Tibial artery (tissue), 4 donors: ENCODE measurements around the gene OSTF1.

Experiments used
- DNase-seq, 2 donors: peaks; one replicate each; pipeline ENCODE4 v3.0.0-alpha.2; 2019
- H3K27ac ChIP-seq, 2 donors: fragments of 200-600 bp; sonication (generic) in 1 of 2; 1 replicate in 1 of 2; 2 replicates in 1 of 2; pipeline ENCODE4 v1.5.1; 2018 to 2019; ENCODE audit warnings: mild to moderate bottlenecking in 1 of 2
- H3K27me3 ChIP-seq, 2 donors: fragments of 200-600 bp; sonication (generic) in 1 of 2; one replicate each; pipeline versions ENCODE4 v1.5.1 to v1.6.0; 2016 to 2019
- H3K36me3 ChIP-seq, 3 donors: fragments of 200-600 bp; sonication (generic) in 2 of 3; one replicate each; pipeline ENCODE4 v1.5.1; 2016 to 2019; ENCODE audit warnings: mild to moderate bottlenecking in 2 of 3
- H3K4me1 ChIP-seq, 4 donors: fragments of 200-600 bp; sonication (generic) in 2 of 4; 1 replicate in 3 of 4; 2 replicates in 1 of 4; pipeline ENCODE4 v1.5.1; 2016 to 2019
- H3K4me3 ChIP-seq, 2 donors: fragments of 200-600 bp; sonication (generic) in 1 of 2; 1 replicate in 1 of 2; 2 replicates in 1 of 2; pipeline ENCODE4 v1.5.1; 2018 to 2019; ENCODE audit warnings: mild to moderate bottlenecking in 2 of 2
- H3K9me3 ChIP-seq, 3 donors: fragments of 200-600 bp; sonication (generic) in 1 of 3; one replicate each; pipeline ENCODE4 v1.5.1; 2016 to 2019
- CTCF ChIP-seq, 2 experiments: fragments of 200-600 bp in 1 of 2; fragments of 450-650 bp in 1 of 2; IDR thresholded peaks; one replicate each; pipeline ENCODE4 v1.5.1; 2017 to 2019; ENCODE audit warnings: antibody characterized with exemption in 2 of 2, mild to moderate bottlenecking in 1 of 2, moderate library complexity in 1 of 2
- intact Hi-C: fragments of 100-400 bp; cut with DNase I; formaldehyde crosslinking; loops from one replicate; pipeline ENCODE4 v1.15.0; 2023; ENCODE audit warnings: low total_unique reads

The OSTF1 gene

GRCh38 chr9:75090579-75090978 lies 2.3 kb downstream of the OSTF1 start:
- no peak for DNase-seq
- H3K27ac ChIP-seq, result no peak overlapping the region
- peaks cover 0 to 43% (median 23%) of the 10 kb centered on the region in 4 donors for H3K4me1 ChIP-seq
- intact Hi-C loops, result no loop called here
- TF ChIP-seq CTCF (IDR thresholded peaks at IDR 0.05), result no peak
- no peak overlapping the region for H3K4me3 ChIP-seq
- no peaks in the 10 kb centered on the region for H3K36me3 ChIP-seq
- H3K27me3 ChIP-seq, result no peaks in the 10 kb centered on the region
- H3K9me3 ChIP-seq, result no peaks in the 10 kb centered on the region

DNA sequence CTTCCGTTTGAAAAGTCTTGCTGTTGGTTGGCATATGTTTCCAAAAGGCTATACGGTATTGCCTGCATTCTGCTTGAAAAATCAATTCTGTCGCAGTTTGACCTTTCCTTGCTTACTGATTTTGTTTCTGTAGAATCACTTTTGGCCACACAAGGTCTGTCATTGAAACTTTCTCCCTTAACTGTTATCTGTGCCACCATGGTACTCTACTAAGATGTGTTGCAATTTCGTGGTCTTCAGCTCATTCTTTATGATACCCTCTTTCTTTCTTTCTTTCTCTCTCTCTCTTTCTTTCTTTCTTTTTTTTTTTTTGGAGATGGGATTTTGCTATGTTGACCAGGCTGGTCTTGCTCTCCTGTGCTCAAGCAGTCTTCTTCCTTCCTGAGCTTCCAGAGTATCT lies 4.5 kb downstream of the OSTF1 start:
- Histone ChIP-seq H3K9me3 (no peaks in the 10 kb centered on the region), H3K27ac (no peak overlapping the region), H3K27me3 (no peaks in the 10 kb centered on the region), H3K36me3 (no peaks in the 10 kb centered on the region), H3K4me1 (peaks cover 0 to 35% (median 14%) of the 10 kb centered on the region in 4 donors), H3K4me3 (no peak overlapping the region)
- DNase-seq, result no peak
- no peak for TF ChIP-seq CTCF (IDR thresholded peaks at IDR 0.05)
- intact Hi-C loops, result no loop called here

GRCh38 chr9:75096796-75097195 lies 8.5 kb downstream of the OSTF1 start:
- H3K4me3 ChIP-seq, result no peak overlapping the region
- H3K27ac ChIP-seq, result no peak overlapping the region
- intact Hi-C loops, result no loop called here
- no peaks in the 10 kb centered on the region for H3K36me3 ChIP-seq
- TF ChIP-seq CTCF (IDR thresholded peaks at IDR 0.05), result no peak
- no peak for DNase-seq
- H3K4me1 ChIP-seq, result peaks cover 0 to 14% (median 1%) of the 10 kb centered on the region in 4 donors
- H3K9me3 ChIP-seq, result no peaks in the 10 kb centered on the region
- H3K27me3 ChIP-seq, result no peaks in the 10 kb centered on the region

DNA sequence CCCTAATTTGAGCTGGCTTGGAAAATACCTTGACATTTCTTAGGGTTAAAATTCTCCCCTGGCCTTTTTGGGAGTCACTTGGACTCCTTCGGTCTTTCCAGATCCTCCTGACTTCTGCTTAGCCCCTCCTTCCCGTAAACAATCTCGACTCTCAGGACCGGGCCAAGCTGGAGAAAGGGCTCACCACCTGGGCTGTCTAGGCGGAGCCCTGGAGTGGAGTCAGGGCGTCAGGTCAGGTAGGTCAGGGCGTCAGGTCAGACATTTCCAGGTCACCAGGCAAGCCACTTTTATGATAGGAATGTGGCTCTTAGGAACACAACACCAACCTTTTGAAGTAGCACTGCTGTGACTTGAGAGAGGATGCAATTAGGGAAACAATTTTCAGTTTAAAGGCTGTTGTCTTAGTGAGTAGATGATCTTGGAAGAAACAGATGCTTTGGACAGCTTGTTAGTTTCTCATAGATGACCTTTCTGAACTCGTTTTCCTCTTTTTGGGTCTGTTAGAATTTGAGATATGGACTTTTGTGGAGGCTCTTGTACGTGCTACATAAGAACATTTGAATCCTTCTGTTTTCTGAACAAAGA lies 12.8 kb downstream of the OSTF1 start:
- peaks cover 0 to 8% (median 4%) of the 10 kb centered on the region in 4 donors for H3K4me1 ChIP-seq
- intact Hi-C loops, result no loop called here
- H3K9me3 ChIP-seq, result no peaks in the 10 kb centered on the region
- no peak overlapping the region for H3K27ac ChIP-seq
- DNase-seq, result no peak
- H3K27me3 ChIP-seq, result no peaks in the 10 kb centered on the region
- no peak overlapping the region for H3K4me3 ChIP-seq
- no peaks in the 10 kb centered on the region for H3K36me3 ChIP-seq
- TF ChIP-seq CTCF (IDR thresholded peaks at IDR 0.05), result no peak

DNA sequence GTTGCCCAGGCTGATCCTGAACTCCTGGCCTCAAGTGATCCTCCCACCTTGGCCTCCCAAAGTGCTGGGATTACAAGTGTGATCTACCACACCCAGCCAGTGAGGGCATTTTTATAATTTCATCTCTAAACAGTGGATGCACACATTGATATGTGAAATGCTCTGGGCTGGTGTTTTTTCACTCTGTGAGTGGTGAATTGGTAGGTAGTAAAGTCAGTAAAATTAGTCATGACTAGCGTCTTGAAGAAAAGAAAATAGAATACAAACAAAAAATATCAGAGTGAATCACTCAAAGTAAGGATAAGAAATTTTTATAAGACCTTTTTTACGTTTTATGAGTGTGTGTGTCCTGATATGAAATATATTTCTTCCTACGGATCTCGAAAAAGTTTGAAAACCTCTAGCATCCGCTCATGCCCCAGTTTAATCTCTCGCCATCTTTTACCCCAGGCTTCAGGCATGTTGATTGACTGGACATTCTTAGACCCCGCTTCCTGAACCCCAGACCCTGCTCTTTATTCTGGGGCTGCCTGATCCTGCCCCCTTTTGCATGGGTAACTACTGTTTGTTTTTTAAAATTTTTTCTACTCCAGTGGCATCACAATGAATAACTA lies 14.0 kb downstream of the OSTF1 start:
- Histone ChIP-seq H3K36me3 (no peaks in the 10 kb centered on the region), H3K9me3 (no peaks in the 10 kb centered on the region), H3K27me3 (no peaks in the 10 kb centered on the region), H3K27ac (no peak overlapping the region), H3K4me3 (no peak overlapping the region), H3K4me1 (peaks cover 0 to 10% (median 2%) of the 10 kb centered on the region in 4 donors)
- no peak for DNase-seq
- intact Hi-C loops, result no loop called here
- TF ChIP-seq CTCF (IDR thresholded peaks at IDR 0.05), result no peak
